SK-N-SH (cell line): ENCODE measurements around the gene XKR8. TPM values are rescaled to one million over a fixed set of nuclear protein-coding genes. Genes with fewer than 3 reads are reported as not detected.

ENCODE experiments used
- CTCF ChIA-PET: fragments of 300-600, 350-600 bp; formaldehyde crosslinking; extraction: SDS; loops from one replicate; lab custom pipeline; 2021; lab: Yijun Ruan, JAX
- POLR2A ChIA-PET: fragments of 350-600 bp; sonication (Branson Sonifier 250); formaldehyde crosslinking; extraction: SDS; loops from one replicate; lab custom pipeline; 2020; ENCODE audit warnings: antibody characterized with exemption, inconsistent platforms; lab: Yijun Ruan, JAX
- DNase-seq: peaks from one replicate; pipeline ENCODE4 v3.0.0; 2012
- H2AFZ ChIP-seq: fragments of 200-600 bp; sonication (generic); 2 replicates; pipeline ENCODE4 v1.8.1; 2016; ENCODE audit warnings: antibody characterized with exemption, mild to moderate bottlenecking, low read depth
- H3F3A ChIP-seq: fragments of 200-600 bp; sonication (generic); replicated peaks from 2 replicates; pipeline ENCODE3; 2016; ENCODE audit warnings: antibody characterized with exemption, mild to moderate bottlenecking; ENCODE audit not compliant: insufficient read depth
- H3K27ac ChIP-seq, 2 experiments: fragments of 200-500 bp in 1 of 2; fragments of 200-600 bp in 1 of 2; sonication (Bioruptor generic) in 1 of 2; sonication (generic), shearing (Covaris generic) in 1 of 2; 2 replicates each; pipeline versions ENCODE4 v1.5.1 to v1.6.1; 2014 to 2016; ENCODE audit warnings: low read depth in 2 of 2, inconsistent platforms in 1 of 2, low read length in 1 of 2, mild to moderate bottlenecking in 1 of 2, mixed read lengths in 1 of 2
- H3K27me3 ChIP-seq: fragments of 200-600 bp; sonication (generic), shearing (Covaris generic); 2 replicates; pipeline ENCODE4 v1.6.1; 2016; ENCODE audit warnings: mixed run types; ENCODE audit not compliant: insufficient read depth
- H3K36me3 ChIP-seq, 2 experiments: fragments of 200-500 bp in 1 of 2; fragments of 200-600 bp in 1 of 2; sonication (Bioruptor generic) in 1 of 2; sonication (generic) in 1 of 2; replicated peaks in 1 of 2; 2 replicates each; pipeline versions ENCODE3 to v1.5.1; 2014 to 2016; ENCODE audit warnings: low read length in 1 of 2, mild to moderate bottlenecking in 1 of 2; ENCODE audit not compliant: insufficient read depth in 2 of 2, control insufficient read depth in 1 of 2
- H3K4me1 ChIP-seq, 2 experiments: fragments of 200-500 bp in 1 of 2; fragments of 200-600 bp in 1 of 2; sonication (Bioruptor generic) in 1 of 2; sonication (generic), shearing (Covaris generic) in 1 of 2; 2 replicates each; pipeline versions ENCODE4 v1.5.1 to v1.6.1; 2014 to 2016; ENCODE audit warnings: low read depth in 1 of 2, low read length in 1 of 2, mixed run types in 1 of 2; ENCODE audit not compliant: insufficient read depth in 2 of 2, control insufficient read depth in 1 of 2
- H3K4me2 ChIP-seq: fragments of 200-600 bp; sonication (generic), shearing (Covaris generic); 2 replicates; pipeline ENCODE4 v1.6.1; 2017; ENCODE audit warnings: mixed run types
- H3K4me3 ChIP-seq, 2 experiments: fragments of 200-500 bp in 1 of 2; fragments of 200-600 bp in 1 of 2; sonication (Bioruptor generic) in 1 of 2; sonication (generic), shearing (Covaris generic) in 1 of 2; 2 replicates each; pipeline versions ENCODE4 v1.5.1 to v1.8.1; 2014 to 2016; ENCODE audit warnings: low read depth in 2 of 2, inconsistent platforms in 1 of 2, low read length in 1 of 2, mild to moderate bottlenecking in 1 of 2, mixed read lengths in 1 of 2, moderate library complexity in 1 of 2
- H3K79me2 ChIP-seq: fragments of 200-600 bp; sonication (generic); 2 replicates; pipeline ENCODE4 v1.8.1; 2017; ENCODE audit warnings: mild to moderate bottlenecking; ENCODE audit not compliant: insufficient read depth
- H3K9ac ChIP-seq: fragments of 200-600 bp; sonication (generic); 2 replicates; pipeline ENCODE4 v1.6.1; 2017; ENCODE audit warnings: mixed run types
- H3K9me2 ChIP-seq: fragments of 200-600 bp; sonication (generic); 2 replicates; pipeline ENCODE4 v1.6.1; 2017; ENCODE audit warnings: mixed run types
- H3K9me3 ChIP-seq: fragments of 200-600 bp; sonication (generic); 2 replicates; pipeline ENCODE4 v1.6.1; 2017; ENCODE audit warnings: mixed run types, mild to moderate bottlenecking, moderate library complexity
- H4K20me1 ChIP-seq: fragments of 200-600 bp; sonication (generic); 2 replicates; pipeline ENCODE4 v1.6.1; 2017; ENCODE audit warnings: mild to moderate bottlenecking, mixed run types; ENCODE audit not compliant: insufficient read depth
- EP300 ChIP-seq, 2 experiments: IDR thresholded peaks; 2 replicates each; pipeline versions ENCODE4 v1.4.0 to v1.6.1; 2012; ENCODE audit warnings: borderline replicate concordance in 1 of 2, low read depth in 1 of 2, low read length in 1 of 2
- EZH2phosphoT487 ChIP-seq: fragments of 200-600 bp; sonication (generic); IDR thresholded peaks from 2 replicates; pipeline ENCODE4 v1.6.1; 2017; ENCODE audit warnings: low read depth, mixed run types, mild to moderate bottlenecking, antibody characterized with exemption, moderate library complexity, borderline replicate concordance
- FOXJ3 ChIP-seq: sonication (generic); formaldehyde crosslinking; IDR thresholded peaks from 2 replicates; pipeline ENCODE4 v1.5.1; 2020; ENCODE audit warnings: mild to moderate bottlenecking, missing genetic modification reagents
- GATA2 ChIP-seq: sonication (generic); formaldehyde crosslinking; IDR thresholded peaks from 2 replicates; pipeline ENCODE4 v1.5.0; 2020; ENCODE audit warnings: mild to moderate bottlenecking, missing genetic modification reagents
- MAX ChIP-seq: IDR thresholded peaks from 2 replicates; pipeline ENCODE4 v1.4.0; 2012; ENCODE audit warnings: low read depth
- MEF2A ChIP-seq: IDR thresholded peaks from 2 replicates; pipeline ENCODE4 v1.4.0; 2012; ENCODE audit warnings: low read depth, borderline replicate concordance
- NFIC ChIP-seq: IDR thresholded peaks from 2 replicates; pipeline ENCODE4 v1.4.0; 2012; ENCODE audit warnings: borderline replicate concordance
- NRF1 ChIP-seq: IDR thresholded peaks from 2 replicates; pipeline ENCODE4 v1.6.1; 2012; ENCODE audit warnings: low read depth, mild to moderate bottlenecking, low read length
- PBX3 ChIP-seq: IDR thresholded peaks from 2 replicates; pipeline ENCODE4; 2012
- RXRA ChIP-seq: IDR thresholded peaks from 2 replicates; pipeline ENCODE4 v1.4.0; 2012; ENCODE audit warnings: low read depth, mild to moderate bottlenecking, borderline replicate concordance
- TAF1 ChIP-seq: IDR thresholded peaks from 2 replicates; pipeline ENCODE4 v1.6.1; 2012; ENCODE audit warnings: low read depth, mild to moderate bottlenecking, low read length, moderate library complexity, borderline replicate concordance
- TCF12 ChIP-seq: IDR thresholded peaks from 2 replicates; pipeline ENCODE4 v1.4.0; 2012
- USF2 ChIP-seq: fragments of 150-350 bp; IDR thresholded peaks from 2 replicates; pipeline ENCODE4 v1.6.1; 2017; ENCODE audit warnings: antibody characterized with exemption, low read length, low read depth, borderline replicate concordance
- whole genome bisulfite sequencing: methylation state at CpG from one replicate; pipeline ENCODE4 v1.1.6; 2017; ENCODE audit warnings: low lambda C conversion rate; 5-methylcytosine and 5-hydroxymethylcytosine counted together
- polyA plus RNA-seq, 3 experiments: library from polyadenylated mRNA; depleted of rRNA; stranded (reverse); fragments of >200 nt; gene quantifications; 2 replicates each; pipeline ENCODE4 v1.2.3, GENCODE V29; 2012
- TF ChIP-seq, protein P1 (sequence below): fragments of 150-350 bp; IDR thresholded peaks from 2 replicates; pipeline ENCODE4 v1.6.1; 2016; ENCODE audit warnings: mild to moderate bottlenecking, low read depth, low read length

The XKR8 gene
- polyA plus RNA-seq, 1 of the 3 experiments (the other 2 are of a cell fraction), result 0.02 TPM

DNA sequence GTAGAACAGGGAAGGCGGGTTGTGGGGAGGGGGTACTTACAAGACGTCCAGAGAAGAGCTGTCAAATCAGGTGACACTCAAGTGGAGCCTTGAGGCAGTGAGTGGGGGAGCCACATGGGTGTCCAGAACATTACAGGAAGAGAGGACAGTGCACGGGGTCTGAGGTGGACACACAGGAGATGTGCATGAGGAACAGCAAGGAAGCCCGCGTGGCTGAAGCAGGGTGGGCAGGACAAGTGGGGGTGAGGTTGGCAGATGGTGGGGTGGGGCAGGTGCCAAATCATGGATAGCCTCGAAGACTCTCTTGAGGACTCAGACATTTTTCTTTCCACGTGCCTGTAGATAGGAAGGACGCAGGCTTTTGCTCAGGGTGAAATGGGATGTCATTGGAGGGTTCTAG, 24.1 kb upstream of the XKR8 start (continued):
- TF ChIP-seq USF2 (no peak), GATA2 (CRISPR knock-in tag) (no peak), NFIC (no peak), EZH2phosphoT487 (no peak)
- TF ChIP-seq, all 33 proteins: peak for 0

- 89% methylated on average over 5 of the region's 5 CpGs for WGBS
- no peaks in the 10 kb centered on the region for H4K20me1 ChIP-seq
- H2AFZ ChIP-seq, result no peak overlapping the region
- CTCF ChIA-PET, result no interaction called here
- H3K79me2 ChIP-seq, result no peaks in the 10 kb centered on the region
- no peak for TF ChIP-seq TCF12
- TF ChIP-seq, protein P1, sequence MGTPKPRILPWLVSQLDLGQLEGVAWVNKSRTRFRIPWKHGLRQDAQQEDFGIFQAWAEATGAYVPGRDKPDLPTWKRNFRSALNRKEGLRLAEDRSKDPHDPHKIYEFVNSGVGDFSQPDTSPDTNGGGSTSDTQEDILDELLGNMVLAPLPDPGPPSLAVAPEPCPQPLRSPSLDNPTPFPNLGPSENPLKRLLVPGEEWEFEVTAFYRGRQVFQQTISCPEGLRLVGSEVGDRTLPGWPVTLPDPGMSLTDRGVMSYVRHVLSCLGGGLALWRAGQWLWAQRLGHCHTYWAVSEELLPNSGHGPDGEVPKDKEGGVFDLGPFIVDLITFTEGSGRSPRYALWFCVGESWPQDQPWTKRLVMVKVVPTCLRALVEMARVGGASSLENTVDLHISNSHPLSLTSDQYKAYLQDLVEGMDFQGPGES, result no peak
- no peak for TF ChIP-seq RXRA
- TF ChIP-seq PBX3, result no peak
- no peak for TF ChIP-seq EP300 (IDR thresholded peaks at IDR 0.05; ENCODE audit: borderline replicate concordance in 1 of 2, low read depth in 1 of 2, low read length in 1 of 2)
- no peak for TF ChIP-seq FOXJ3 (CRISPR knock-in tag)
- no peak for TF ChIP-seq TAF1
- no peak for TF ChIP-seq MAX
- TF ChIP-seq NRF1, result no peak
- no peak for TF ChIP-seq MEF2A
- H3F3A ChIP-seq, result no peaks in the 10 kb centered on the region
- H3K36me3 ChIP-seq, result no peaks in the 10 kb centered on the region
- H3K27me3 ChIP-seq, result no peaks in the 10 kb centered on the region
- no peaks in the 10 kb centered on the region for H3K9me2 ChIP-seq
- no peak for DNase-seq
- H3K4me1 ChIP-seq, result peaks cover 0 to 19% of the 10 kb centered on the region in 2 experiments; a peak in 1 of 4 replicates
- no peaks in the 10 kb centered on the region for H3K9me3 ChIP-seq
- no peak overlapping the region for H3K27ac ChIP-seq
- H3K4me2 ChIP-seq, result no peak overlapping the region
- H3K9ac ChIP-seq, result no peak overlapping the region
- H3K4me3 ChIP-seq, result no peak overlapping the region
- POLR2A ChIA-PET, result no interaction called here
These were observed 23.4 kb upstream of the XKR8 start for GRCh38 chr1:27936370-27936769.
